ENCODE results near the gene GTF3C5.
"Not testable (repeated sequence)": the region's sequence is repeated elsewhere in the genome, so short reads cannot be mapped to it uniquely, and the experiment has no call there.

The GTF3C5 gene

DNA sequence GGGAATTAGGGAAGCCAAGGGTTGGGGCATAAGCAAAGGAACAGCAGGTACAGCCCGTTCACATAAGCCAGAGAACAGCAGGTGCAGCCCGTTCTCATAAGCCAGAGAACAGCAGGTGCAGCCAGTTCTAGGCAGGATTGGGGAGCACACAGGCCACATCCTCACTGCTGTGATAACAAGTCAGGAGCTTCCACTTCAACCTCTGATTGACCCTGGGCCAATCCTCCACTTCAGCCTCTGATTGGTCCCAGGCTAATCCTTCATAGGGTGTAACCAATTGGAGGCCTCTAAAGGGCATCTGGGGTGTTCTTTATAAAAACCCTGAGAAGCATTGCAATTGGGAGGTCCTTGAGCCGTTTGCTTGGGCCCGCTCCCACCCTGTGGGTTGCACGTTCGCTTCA is 58.5 kb downstream of the GTF3C5 start:
- DNase-seq (ENCODE audit: low spot score): peak; percentile 61

DNA sequence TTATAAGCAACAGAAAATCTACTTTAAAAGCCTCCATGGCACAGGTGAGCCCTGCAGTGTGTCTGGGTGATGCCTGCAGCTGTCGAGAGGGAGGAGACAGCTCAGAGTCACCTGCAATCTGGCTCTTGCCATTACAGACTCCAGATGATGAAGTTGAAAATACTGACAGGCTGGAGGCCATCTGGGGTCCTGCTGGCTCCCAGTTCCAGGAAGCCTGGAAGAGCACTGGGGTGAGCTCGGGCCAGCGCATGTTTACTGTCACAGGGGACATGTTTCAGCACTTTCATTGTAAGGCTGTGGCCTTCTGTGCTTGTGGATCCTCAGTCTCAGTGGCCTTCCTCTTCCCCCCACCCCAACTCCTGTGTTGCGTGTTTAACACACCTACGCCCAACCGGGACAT is 59.4 kb downstream of the GTF3C5 start:
- DNase-seq (ENCODE audit: low spot score): no peak

DNA sequence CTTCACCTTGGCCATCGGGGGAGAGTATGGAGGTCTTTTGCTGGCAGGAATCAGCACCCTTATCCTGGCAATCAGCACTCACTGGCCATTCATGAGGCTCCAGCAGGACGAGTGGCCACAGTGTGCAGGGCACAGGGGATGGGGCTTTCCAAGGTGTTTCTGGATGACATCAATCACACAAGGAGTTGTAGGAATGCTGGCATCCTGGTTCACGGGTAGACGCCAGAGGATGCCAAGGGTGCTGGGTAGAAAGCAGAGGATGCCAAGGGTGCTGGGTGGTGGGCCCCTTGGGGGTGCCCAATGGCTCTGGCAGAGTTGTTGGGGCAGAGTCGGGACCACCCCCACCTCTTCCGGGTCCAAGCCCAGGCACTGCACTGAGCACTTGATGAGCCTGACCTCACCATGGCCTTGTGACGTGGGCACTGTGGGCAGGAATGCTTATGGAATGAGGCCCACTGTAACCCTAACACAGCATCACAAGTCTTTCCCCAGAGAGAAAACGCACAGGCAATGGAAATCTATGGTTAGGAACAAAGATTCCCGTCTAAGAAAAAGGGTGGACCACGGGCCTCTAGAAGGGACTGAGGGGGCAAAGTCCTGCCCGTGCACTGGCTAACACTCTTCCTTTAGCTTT is 60.1 kb downstream of the GTF3C5 start:
- DNase-seq (ENCODE audit: low spot score): no peak

DNA sequence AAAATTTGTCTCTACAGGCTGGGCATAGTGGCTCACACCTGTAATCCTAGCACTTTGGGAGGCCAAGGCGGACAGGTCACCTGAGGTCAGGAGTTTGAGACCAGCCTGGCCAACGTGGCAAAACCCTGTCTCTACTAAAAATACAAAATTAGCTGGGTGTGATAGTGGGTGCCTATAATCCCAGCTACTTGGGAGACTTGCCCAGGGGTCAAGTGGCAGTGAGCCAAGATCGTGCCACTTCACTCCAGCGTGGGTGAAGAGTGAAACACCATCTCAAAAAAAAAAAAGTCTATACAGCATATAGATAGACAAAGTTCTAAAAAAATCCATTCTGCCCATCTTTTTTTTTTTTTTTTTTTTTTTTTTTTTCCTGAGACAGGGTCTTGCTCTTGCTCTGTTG is 63.6 kb downstream of the GTF3C5 start:
- DNase-seq (ENCODE audit: low spot score): not testable (repeated sequence)

DNA sequence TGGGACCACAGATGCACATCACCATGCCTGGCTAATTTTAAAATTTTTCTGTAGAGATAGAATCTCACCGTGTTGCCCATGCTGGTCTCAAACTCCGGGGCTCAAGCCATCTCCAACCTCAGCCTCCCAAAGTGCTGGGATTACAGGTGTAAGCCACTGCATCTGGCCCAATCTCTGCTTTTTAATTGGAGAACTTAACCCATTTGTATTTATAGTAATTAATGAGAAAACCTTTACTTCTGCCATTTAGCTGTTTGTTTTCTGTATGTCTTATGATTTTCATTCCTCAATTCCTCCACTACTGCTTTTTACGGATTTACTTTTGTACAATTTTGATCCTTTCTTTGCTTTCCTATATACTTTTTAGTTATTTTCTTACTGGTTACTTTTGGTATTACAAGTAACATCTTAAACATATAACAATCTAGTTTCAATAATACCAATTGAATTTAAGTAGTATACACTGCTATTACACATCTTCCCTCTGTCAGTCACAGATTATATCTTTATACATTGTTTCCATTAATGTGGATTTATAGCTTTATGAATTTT is 64.1 kb downstream of the GTF3C5 start:
- no peak for DNase-seq (ENCODE audit: low spot score)

DNA sequence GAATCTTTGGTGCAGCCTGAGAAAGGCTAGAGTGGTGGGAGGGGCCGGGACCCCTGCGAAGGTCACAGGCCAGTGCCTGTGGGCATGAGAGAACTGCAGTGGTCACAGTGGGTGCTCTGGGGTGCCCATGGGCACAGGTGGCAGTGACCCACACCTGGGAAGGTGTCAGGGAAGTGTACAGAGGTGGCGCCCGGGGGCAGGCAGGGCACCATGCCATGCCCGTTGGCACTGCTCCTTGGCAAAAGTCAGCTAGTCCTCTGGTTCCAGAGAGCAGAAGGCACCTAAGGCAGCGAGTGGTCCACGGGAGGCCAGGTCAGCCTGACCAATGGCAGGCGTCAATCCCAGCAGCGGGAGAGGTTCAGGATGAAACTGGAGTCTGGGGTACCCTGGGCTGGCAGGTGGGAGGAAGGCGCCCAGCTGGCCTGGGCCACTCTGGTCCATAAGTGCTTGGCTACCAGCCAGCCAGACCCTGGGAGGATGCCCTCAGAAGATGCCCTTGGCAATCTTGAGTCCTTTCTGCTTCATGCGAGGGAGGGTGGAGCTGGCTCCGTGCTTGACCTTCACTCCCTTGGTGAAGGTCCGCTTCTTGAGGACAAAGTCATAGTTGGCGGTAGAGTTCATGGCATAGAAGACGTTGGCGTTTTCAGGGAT is 67.4 kb downstream of the GTF3C5 start:
- peak; percentile 57 for DNase-seq (ENCODE audit: low spot score)

DNA sequence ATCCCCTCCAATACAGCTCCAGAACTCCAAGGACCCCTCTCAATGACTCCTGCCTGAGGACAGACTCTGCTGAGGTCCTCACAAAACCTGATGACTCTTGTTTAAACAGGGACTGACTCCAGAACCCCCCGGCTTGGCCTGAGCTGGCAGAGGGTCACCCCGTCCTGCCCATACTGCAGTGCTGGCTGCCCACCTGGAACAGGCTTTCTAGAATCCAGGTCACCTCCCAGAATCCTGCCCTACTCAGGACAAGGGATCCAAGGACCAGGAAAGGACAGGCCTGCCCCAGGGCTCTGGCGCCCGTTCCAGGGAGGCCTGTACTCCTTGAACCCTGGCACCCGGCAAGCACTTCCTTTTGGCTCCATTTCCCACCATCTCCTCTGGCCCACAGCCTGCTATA is 68.1 kb downstream of the GTF3C5 start:
- DNase-seq (ENCODE audit: low spot score): no peak

DNA sequence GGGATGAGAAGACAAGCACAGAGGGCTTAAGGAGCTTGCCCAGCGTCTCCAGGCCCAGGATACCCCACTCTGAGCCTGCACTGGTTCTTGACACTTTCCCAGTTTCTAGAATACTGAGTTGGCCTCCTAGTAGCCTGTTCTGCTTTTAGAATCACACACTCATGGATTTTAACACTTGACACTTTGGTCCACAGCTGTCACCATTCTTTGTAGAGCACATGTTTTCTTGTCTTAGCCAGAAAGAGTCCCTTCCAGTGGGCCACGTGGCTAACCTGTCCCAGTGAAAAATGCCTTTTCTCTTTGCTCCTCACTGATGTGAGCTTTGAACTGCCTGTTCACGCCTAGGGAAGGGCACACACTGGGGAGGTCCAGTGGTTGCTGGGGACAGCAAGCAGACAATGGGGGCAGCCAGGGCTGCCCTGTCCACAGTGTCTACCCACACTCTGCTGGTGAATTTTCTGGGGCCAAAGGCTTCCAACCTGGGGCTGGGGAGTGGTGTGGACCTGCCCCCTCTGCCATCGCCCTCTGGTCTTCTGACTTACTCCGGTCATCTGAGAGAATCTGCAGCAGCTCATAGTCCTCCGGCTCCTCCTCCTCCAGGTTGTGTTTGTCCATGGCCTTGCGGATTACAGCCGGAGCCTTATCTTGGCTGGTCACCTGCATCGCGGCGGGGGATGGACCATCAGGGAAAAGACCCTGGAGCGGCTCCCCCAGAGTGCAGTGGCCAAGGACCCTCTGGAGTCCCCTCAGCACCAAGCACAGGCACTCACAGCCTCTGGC is 69.1 kb downstream of the GTF3C5 start:
- DNase-seq (ENCODE audit: low spot score): peak; percentile 49

DNA sequence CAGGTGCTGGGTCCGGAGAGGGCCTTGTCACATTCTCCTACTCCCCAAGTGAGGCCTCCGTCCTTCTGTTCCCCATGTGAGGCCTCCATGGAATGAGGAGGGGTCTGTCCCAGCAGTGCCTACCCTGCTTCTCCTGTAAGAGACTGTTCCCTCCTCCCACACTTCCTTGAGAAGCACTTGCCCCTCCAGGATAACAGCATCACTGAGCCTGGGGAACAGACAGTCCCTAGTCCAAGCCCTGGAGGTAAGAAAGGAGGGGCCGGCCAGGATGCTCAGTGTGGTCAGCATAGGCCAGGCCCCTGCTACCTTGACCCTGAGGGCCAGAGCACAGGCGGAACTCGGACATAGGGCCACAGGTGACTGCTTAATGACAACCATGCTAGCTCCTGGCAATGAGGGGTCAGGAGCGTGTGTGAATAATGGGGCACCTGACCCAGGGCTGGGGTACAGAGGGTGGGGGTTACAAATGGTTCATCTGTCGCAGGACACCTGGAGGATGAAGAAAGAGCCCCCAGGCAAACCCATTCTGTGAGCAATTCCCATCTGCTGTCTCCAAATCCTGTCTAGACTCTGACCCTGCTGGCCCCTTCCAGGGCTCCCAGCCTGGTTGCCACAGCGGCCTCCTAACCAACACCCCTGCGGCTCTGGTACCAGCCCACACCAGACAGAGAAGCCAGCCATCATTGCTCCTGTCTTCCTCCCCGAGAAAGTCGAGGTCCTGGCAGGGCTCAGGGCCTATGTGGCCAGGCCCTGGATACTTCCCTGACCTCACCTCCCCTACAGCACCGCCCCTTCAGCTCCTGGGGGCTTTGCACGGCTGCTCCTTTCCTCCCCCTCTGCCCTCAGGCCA is 69.9 kb downstream of the GTF3C5 start:
- DNase-seq (ENCODE audit: low spot score): peak; percentile 48

DNA sequence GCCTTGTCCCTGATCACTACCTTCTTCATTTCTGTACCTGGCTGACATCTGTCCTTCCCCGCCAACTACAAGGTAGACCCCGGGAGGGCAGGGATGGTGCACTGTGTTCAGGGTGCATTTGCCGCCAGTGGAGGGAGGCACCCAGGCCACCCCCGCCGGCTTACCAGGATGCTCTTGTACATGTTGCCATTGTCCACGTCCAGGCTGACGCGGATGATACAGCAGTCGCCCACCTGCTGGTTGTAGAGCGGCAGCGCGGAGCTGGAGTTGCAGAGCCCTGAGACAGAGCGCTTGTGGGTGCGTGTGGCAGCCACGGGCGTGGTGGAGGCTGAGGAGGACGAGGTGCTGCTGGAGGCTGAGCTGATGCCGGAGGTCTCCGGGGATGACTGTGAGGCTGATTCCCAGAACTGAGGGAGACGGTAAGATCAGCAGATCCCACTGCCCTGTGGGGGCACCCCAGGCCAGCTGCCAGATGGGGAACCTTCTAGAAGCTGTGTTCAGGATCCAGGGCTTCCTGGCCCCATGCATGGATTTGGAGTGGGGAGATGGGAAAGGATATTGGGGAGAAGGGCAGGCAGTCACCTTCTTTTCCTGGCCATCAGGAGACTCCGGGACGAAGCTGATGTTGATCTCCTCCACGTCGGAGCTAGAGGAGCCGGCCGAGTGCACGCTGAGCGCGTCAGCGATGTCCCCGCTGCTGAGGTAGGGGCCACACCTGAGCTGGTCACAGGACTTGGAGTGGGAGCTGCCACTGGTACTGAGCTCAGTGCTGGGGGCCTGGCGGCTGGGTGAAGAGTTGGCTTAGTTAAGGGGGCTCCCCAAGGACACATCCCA is 70.8 kb downstream of the GTF3C5 start:
- peak; percentile 38 for DNase-seq (ENCODE audit: low spot score)

DNA sequence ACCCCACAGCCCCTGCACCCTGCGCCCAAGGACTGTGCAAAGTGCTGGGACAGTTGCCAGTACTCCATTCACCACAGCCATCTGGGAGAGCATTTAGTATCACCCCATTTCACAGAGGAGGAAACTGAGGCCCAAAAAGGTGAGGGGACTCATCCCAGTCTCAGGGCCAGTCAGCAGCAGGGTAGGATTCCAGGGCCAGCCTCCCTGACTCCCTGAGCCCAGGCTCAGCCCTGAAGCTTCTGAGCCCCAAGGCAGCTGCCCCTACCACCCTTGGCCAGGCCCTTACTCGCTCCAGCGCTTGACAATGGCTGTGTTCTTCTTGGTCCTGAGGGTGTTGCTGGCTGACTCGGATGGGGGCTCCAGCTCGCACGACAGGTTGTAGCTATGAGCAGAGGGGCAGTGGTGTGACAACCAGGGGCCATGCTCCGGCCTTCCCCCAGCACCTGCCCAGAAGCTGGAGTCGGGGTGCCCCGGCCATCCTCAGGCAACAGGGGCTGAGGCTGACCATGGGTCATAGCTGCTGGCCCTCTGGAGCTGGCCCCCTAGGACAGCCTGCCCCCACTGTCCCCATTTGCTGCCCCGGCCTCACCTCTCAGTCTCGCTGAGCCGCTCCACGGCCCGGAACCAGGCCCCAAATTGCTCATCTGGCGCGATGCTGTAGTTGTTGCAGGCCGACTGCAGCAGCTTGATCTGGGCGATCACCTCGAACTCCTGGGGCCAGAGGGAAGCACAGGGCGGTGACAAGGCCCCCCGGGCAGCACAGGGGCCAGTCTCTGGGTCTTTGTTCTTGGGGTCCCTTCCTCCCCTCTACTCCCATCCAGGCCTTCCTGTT is 71.6 kb downstream of the GTF3C5 start:
- peak; percentile 44 for DNase-seq (ENCODE audit: low spot score)

DNA sequence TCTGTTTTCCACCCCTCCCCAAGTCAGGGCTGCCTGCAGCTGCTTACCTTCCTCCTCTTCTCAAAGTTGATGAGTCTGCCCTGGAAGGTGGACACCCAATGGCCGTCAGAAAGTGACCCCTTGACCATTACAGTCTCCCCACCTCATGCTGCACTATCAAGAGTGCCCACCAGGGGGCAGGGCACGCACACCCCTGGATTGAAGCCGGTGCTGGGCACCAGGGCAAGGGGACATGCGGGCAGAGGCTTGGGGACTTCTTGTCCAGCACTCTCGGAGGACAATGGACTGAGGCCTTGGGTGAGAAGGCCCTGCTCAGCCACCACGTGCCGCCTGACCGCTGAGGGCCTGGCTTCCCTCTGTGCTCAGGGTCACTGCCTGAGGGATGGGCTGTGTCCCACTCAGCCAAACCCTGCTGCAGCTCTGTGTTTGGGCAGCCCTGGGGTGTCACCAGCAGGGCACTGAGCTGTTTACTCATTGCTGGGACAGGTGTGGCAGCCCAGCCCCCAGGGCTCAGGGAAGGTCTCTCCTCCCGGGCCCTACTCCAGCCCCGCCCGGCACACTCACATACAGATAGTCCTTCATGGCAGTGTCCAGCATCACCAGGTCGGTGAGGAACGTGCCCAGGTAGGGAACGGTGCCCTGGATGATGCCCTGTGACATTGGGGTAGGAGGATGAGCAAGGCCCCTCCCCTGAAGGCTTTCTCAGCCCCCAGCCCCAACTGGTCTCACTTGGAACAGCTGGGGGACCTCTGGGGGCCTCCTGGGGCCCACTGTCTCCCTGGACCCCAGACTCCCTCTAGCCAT is 72.6 kb downstream of the GTF3C5 start:
- peak; percentile 78 for DNase-seq (ENCODE audit: low spot score)

DNA sequence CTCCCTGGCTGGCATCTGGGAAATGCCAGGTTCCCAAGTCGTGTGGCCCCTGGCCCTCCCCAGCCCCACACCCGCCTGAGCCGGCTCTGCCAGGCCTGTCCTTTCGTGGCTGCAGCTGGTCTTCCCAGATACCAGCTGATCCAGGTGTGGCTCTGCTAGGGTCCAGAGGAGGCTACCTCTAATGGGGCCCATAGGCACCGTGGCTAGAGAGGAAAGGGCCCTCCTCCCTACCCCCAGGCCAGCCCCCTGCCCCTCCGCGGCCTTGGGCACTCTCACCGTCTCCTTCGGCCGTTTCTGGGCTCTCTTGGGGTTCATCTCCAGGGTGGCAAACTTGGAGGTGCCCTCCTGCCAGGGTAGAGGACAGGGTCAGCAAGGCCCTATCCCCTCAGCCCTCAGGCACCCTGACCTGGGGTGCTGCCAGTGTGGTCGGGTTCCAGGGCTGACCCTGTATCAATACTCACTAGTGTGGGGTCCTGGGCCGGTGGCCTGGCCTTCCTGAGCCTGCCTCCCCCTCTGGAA is 73.2 kb downstream of the GTF3C5 start:
- DNase-seq (ENCODE audit: low spot score): peak; percentile 57

DNA sequence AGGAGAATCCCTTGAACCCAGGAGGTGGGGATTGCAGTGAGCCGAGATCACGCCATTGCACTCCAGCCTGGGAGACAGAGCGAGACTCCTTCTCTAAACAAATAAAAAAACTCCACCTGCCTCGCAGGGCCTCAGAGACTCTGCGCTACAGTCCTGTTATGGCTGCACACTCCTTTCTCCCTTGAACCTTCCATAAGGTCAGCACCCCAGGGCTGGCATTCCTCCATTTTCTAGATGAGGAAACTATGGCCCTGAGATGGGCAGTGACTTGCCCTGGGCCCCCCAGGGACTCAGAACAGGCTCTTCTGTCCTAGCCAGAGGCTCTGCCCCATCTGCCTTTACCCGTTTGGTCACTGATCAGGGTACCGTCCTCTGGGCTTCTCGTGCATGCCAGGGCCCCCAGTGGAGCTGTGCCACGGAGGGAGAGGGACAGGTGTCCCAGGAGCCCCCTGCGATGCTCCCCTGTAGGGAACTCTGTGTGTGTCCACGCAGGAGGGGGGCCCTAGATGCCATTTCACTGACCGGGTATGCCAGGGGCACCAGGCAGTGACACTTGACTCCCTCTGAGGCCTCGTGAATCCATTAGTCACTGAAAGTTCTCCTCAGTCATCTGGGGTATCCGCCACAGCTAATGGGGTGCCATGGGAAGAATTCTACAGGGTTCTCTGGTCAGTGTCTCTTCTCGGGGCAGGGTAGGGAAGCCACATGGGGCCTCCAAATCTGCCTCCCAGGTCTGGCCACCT is 74.1 kb downstream of the GTF3C5 start:
- DNase-seq (ENCODE audit: low spot score): peak; percentile 57

DNA sequence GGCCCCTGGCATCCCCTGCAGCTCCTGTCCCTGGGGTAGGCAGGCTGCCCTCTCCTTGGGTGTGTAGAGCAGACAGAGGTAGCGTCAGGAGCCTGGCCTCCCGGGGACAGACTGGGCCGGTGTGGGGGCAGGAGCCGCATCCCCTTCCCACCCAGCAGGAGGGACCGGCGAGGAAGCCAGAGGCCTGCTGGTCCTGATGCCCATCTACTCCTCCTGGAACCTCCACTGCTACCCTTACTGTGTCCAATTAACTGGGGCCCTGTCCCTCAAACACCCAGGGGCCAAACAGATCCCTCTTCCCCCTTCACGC is 74.6 kb downstream of the GTF3C5 start:
- peak; percentile 62 for DNase-seq (ENCODE audit: low spot score)

DNA sequence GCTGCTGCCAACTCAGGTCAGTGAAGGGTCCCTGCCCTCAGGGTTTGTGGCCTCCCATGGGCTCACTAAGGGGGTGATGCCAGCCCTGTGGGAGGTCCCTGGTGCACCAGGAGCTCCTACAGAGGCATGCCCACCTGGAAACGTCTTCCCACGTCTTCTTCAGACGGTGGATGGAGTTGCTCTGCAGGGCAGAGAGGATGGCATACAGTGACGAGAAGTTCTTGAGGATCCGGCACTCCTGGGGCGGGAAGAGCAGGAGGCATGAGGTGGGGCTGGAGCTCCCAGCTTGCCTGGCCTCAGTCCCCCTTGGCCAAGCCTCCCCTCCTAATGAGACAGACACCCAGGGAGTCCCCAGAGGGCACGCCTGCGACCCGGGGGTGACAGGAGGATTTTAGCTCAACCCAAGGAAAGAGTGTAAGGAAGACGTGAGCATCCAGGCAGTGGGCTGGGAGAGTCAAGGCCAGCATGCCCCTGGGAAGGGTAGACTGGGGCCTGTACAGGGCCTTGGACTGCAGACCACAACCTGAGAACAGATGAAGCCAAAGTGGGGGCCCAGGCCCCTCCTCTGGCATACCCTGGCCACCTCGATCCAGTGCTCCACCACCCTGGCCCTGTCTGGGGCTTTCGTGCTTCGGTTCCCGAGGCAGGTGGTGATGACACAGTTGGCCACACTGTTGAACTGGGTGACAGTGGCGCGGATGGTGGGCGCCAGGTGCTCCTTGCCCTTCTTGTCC is 75.9 kb downstream of the GTF3C5 start:
- peak; percentile 53 for DNase-seq (ENCODE audit: low spot score)

DNA sequence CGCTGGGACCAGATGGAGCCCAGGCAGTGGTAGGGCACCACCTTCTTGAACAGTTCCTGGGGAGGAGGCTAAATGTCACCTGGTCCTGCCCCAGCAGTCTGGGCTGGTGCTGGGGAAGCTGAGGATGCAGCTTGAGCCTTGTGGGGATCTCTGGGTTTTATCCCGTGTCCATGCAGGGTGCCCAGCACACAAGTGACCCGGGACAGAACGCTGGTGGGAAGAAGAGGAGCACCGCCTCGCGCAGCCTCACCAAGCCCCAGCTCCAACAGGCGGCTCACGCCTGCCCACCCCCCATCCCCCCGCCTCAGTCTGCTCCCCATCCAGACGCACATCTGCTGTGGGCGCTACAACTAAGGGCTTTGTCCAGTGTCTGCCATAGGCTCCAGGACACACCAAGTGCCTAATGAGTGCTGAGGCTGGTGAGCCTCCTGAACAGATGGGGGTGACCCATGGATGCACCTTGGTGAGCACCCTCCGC is 76.5 kb downstream of the GTF3C5 start:
- peak; percentile 53 for DNase-seq (ENCODE audit: low spot score)

Measured in left forelimb (tissue), 1 donor.